ENCODE measurements around the gene COL4A1.

DNA sequence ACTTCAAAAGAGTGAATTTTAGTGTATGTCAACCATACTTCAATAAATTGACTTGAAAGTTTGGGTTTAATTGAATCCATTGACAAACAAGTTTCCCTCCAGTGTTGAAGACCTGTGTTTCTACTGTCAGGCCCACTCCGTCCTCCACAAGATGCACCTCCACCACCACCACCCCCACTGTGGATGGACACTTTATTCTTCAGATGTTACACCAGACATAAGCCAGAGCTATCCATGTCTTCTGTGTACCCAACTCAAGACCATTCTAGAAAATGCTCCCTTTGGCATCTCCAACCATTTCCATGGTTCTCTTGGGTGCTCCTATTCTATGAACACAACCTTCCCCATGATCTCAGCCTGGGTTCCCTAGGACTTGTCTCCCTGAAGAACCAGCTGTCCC is 207.0 kb downstream of the COL4A1 start:
- no peak for TF ChIP-seq CTCF (IDR thresholded peaks at IDR 0.05; ENCODE audit: low read length)
- TF ChIP-seq EZH2 (IDR thresholded peaks at IDR 0.05; ENCODE audit: borderline replicate concordance, low read length) = no peak

Data from OCI-LY1 (cell line).